ENCODE data around the gene ZSCAN21.

Gene ZSCAN21

GRCh38 chr7:100101016-100101862 lies 51.7 kb downstream of the ZSCAN21 start, which contains the start of the genes AP4M1 and MCM7:
Gene AP4M1 (plus strand): TSS chr7:100101643. CDS start chr7:100101715, 72 bp downstream.
Gene MCM7 (minus strand): TSS chr7:100101397. CDS start chr7:100101294, 103 bp downstream.
- DNase-seq = peak; percentile 99

GRCh38 chr7:100102950-100103840 lies 53.6 kb downstream of the ZSCAN21 start:
- no peak for DNase-seq

- no peak for DNase-seq
These were observed 56.0 kb downstream of the ZSCAN21 start for GRCh38 chr7:100105534-100105933.

GRCh38 chr7:100106633-100107032 lies 57.1 kb downstream of the ZSCAN21 start:
- no peak for DNase-seq

GRCh38 chr7:100107125-100107737 lies 57.7 kb downstream of the ZSCAN21 start:
- no peak for DNase-seq

GRCh38 chr7:100107890-100108289 lies 58.3 kb downstream of the ZSCAN21 start:
- DNase-seq = no peak

- DNase-seq = no peak
These were observed 60.1 kb downstream of the ZSCAN21 start for GRCh38 chr7:100109521-100110163.

GRCh38 chr7:100111156-100111555 lies 61.6 kb downstream of the ZSCAN21 start:
- no peak for DNase-seq

- DNase-seq = no peak
These were observed 62.3 kb downstream of the ZSCAN21 start for GRCh38 chr7:100111914-100112313.
